Epithelial cell of proximal tubule (primary cell): Measurements from ENCODE around the gene ADORA1. TPM values are rescaled to one million over a fixed set of nuclear protein-coding genes. Genes with fewer than 3 reads are reported as not detected.

Experiments
- DNase-seq: peaks from one replicate; pipeline ENCODE4 v3.0.0-alpha.2; 2011; ENCODE audit warnings: low read depth
- H3K4me3 ChIP-seq: 2 replicates; pipeline ENCODE4 v1.5.1; 2011; ENCODE audit warnings: low read depth, mild to moderate bottlenecking, low read length
- total RNA-seq: library from RNA; depleted of rRNA; stranded (reverse); fragments of >200 nt; gene quantifications from 2 replicates; pipeline ENCODE4 v1.2.3, GENCODE V29; 2015
- TF ChIP-seq, protein P1 (sequence below): conservative IDR thresholded peaks from 2 replicates; pipeline ENCODE4 v1.5.1; 2012; ENCODE audit warnings: low read depth, mild to moderate bottlenecking, low read length

Gene ADORA1
- total RNA-seq, 1 donor from 2014 or later: 3.7 TPM

DNA sequence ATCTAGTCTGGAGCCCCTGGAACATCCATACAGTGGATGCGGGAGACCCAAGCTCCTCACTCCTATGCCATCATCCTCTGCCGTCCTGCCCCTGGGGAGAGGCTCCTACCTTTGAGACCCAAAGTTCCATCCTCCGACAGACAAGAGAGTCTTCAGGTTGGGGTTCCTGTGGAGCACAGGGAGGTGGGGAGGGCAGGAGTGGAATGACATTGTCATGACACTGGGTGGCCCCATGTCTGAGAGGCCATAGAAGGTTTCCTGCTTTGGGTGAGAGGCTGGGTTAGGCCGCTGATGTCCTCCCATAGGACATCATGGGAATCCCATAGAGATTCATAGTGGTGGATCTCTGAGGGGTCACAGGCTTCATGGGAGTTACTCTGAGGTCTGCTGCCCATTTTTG is 56.9 kb downstream of the ADORA1 start:
- no peak overlapping the region for H3K4me3 ChIP-seq
- no peak for DNase-seq
- TF ChIP-seq, protein P1, sequence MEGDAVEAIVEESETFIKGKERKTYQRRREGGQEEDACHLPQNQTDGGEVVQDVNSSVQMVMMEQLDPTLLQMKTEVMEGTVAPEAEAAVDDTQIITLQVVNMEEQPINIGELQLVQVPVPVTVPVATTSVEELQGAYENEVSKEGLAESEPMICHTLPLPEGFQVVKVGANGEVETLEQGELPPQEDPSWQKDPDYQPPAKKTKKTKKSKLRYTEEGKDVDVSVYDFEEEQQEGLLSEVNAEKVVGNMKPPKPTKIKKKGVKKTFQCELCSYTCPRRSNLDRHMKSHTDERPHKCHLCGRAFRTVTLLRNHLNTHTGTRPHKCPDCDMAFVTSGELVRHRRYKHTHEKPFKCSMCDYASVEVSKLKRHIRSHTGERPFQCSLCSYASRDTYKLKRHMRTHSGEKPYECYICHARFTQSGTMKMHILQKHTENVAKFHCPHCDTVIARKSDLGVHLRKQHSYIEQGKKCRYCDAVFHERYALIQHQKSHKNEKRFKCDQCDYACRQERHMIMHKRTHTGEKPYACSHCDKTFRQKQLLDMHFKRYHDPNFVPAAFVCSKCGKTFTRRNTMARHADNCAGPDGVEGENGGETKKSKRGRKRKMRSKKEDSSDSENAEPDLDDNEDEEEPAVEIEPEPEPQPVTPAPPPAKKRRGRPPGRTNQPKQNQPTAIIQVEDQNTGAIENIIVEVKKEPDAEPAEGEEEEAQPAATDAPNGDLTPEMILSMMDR: no peak

DNA sequence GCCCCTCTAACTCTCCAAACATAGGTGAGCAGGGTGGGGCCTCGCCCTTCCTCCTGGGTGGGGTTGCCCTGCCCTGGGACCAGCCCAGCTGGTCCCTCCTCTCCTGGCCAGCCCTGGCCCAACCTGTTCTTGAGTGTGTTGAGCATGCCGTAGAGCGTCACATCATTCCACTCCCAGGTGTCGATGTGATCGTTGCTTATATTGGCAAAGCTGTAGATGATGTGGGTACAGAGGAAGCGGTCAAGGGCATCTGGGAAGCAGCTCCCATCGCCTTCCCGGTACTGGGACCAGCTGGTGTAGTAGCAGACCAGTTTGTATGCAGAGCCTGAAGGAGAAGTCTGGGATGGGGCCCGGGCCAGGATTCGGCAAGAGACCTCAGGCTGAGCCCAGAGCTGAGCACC is 57.5 kb downstream of the ADORA1 start:
- TF ChIP-seq, protein P1: no peak
- DNase-seq: no peak
- H3K4me3 ChIP-seq: no peak overlapping the region

DNA sequence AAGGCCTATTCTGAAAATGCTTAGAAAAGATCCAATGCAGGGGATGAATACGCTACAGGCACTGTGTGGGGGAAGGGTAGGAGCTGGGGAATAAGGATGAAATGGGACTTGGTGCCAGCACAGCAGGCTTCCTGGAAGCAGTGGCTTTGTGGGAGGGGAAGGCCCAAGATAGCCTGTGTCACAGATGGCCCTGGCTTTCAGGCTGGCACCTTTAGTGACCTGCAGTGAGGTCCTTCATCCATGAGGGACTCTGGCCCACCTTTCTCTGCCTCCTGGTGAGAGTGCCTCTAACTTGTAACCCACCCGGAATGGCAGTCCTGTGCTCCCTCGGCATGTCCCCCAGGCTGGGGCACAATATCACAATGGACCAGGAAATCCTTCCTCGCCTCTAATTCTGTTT is 58.1 kb downstream of the ADORA1 start:
- TF ChIP-seq, protein P1: no peak
- H3K4me3 ChIP-seq: no peak overlapping the region
- no peak for DNase-seq

DNA sequence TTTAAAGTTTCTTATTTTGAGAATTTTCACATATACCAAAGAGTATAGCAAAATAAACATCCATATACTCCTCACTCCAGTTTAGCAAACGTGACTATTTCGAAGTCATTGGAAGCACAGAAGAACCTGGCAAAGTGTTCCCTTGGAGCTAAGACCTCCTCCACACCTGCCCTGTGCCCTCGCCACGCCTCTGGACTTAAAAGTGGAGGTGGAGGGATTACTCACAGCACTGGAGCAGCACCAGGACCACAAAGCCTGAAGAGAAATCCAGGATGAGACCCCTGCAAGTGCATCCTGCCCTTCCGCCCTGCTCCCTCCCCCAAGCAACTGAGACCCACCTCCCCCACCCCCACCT is 58.5 kb downstream of the ADORA1 start:
- no peak for DNase-seq
- TF ChIP-seq, protein P1: no peak
- no peak overlapping the region for H3K4me3 ChIP-seq

DNA sequence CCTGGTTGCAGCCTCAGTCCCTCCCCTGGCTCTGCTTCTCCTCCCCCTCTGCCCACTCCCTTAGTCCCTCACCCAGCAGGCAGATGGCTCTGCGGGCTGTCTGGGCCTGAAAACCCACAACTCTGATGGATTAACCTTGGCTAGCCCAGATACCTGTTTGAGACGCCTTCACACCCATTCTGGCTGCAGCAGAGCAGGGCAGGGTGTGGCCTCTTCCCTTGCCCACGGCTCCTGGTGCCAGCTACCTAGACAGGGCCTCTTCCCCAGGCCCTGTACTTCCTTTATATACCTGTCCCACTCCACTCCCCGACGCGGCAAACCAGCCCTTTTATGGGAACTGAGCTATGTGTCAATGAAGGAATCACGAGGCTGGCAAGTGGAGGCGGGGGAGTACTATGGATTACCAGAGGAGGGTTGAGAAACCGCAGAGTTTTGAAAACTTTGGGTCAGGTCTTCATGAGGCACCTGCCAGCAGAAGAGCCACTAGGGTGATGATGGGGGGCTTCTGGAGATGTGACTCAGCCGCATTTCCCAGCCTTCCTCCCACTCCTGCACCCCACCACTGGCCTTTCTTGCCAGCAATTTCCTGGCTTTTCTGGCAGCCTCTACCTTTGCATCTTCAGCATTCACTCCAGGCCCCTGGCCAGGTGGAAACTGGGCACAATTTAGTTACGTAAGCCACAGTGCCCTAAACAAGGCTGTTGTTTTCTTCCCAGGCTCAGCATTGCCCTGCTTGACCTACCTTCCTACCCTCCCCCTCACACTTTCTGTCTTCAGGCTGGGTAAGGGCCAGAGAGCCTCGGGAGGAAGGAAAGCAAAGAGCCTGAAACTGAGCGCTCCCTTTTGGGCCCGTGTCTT is 59.1 kb downstream of the ADORA1 start, which contains the start of gene CHI3L1:
TSS of gene CHI3L1 (minus strand) at position 259 of the 858 bp plus-strand sequence. CDS start at position 178, 81 bp downstream.
- no peak for DNase-seq
- TF ChIP-seq, protein P1: no peak
- no peak within 1 kb of the TSS for H3K4me3 ChIP-seq

DNA sequence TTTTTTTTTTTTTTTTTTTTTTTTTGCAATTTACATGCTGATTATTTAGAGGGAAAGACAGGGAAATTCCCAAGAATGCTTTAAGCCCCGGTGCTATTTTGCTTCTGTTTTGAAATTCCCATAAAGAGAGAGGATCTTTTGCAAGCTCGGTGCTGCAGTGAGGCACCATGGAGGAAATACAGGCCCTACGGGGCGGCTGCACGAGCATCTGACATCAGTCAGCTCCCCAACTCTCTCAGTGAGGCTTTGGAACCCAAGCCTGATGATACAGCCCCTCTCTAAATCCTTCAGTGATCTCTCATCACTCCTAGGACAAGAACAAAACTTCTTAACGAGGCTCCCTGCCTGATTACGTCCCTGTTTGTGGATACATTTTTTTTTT is 59.8 kb downstream of the ADORA1 start:
- no peak overlapping the region for H3K4me3 ChIP-seq
- DNase-seq: no peak
- TF ChIP-seq, protein P1: no peak
